OCI-LY1 (cell line): ENCODE data around the gene ZDHHC14.
"Not testable (repeated sequence)": the region's sequence is repeated elsewhere in the genome, so short reads cannot be mapped to it uniquely, and the experiment has no call there.

Experiments used
- H2AFZ ChIP-seq: fragments of 200-600 bp; sonication (generic), shearing (Covaris generic); 2 replicates; pipeline ENCODE4 v1.6.0; 2014; ENCODE audit warnings: antibody characterized with exemption, mild to moderate bottlenecking, low read length
- H3F3A ChIP-seq: fragments of 200-600 bp; sonication (generic), shearing (Covaris generic); 2 replicates; pipeline ENCODE4 v1.6.0; 2014; ENCODE audit warnings: mild to moderate bottlenecking, antibody characterized with exemption, low read length, moderate library complexity; ENCODE audit not compliant: insufficient read depth
- H3K27ac ChIP-seq: fragments of 200-600 bp; sonication (generic); 2 replicates; pipeline ENCODE4 v1.5.1; 2014; ENCODE audit warnings: low read length, mixed run types, mild to moderate bottlenecking, low read depth; ENCODE audit not compliant: poor library complexity, severe bottlenecking
- H3K27me3 ChIP-seq: fragments of 200-600 bp; sonication (generic); 2 replicates; pipeline ENCODE4 v1.6.0; 2014; ENCODE audit warnings: antibody characterized with exemption, mild to moderate bottlenecking, low read length, moderate library complexity; ENCODE audit not compliant: insufficient read depth
- H3K36me3 ChIP-seq: fragments of 200-600 bp; sonication (generic); 2 replicates; pipeline ENCODE4 v1.6.1; 2014; ENCODE audit warnings: mild to moderate bottlenecking, antibody characterized with exemption, low read length, moderate library complexity, mixed read lengths; ENCODE audit not compliant: insufficient read depth
- H3K4me1 ChIP-seq: fragments of 200-600 bp; sonication (generic); 2 replicates; pipeline ENCODE4 v1.5.1; 2014; ENCODE audit warnings: mild to moderate bottlenecking, low read length, moderate library complexity; ENCODE audit not compliant: insufficient read depth, severe bottlenecking
- H3K4me2 ChIP-seq: fragments of 200-600 bp; sonication (generic), shearing (Covaris generic); 2 replicates; pipeline ENCODE4 v1.6.1; 2014; ENCODE audit warnings: low read length
- H3K4me3 ChIP-seq: fragments of 200-600 bp; sonication (generic); 2 replicates; pipeline ENCODE4 v1.5.1; 2014; ENCODE audit warnings: low read length, low read depth, mild to moderate bottlenecking, mixed read lengths; ENCODE audit not compliant: poor library complexity, severe bottlenecking
- H3K79me2 ChIP-seq: fragments of 200-600 bp; shearing (Covaris generic); 2 replicates; pipeline ENCODE4 v1.6.1; 2016; ENCODE audit warnings: mixed run types, low read length, mixed read lengths; ENCODE audit not compliant: insufficient read depth
- H3K9ac ChIP-seq: fragments of 200-600 bp; sonication (generic), shearing (Covaris generic); 2 replicates; pipeline ENCODE4 v1.6.1; 2014; ENCODE audit warnings: mild to moderate bottlenecking, low read length, mixed read lengths
- H3K9me2 ChIP-seq: fragments of 200-600 bp; sonication (generic), shearing (Covaris generic); 2 replicates; pipeline ENCODE4 v1.6.1; 2014; ENCODE audit warnings: low read depth, mild to moderate bottlenecking, low read length, mixed read lengths
- H3K9me3 ChIP-seq: fragments of 200-600 bp; shearing (Covaris generic); 2 replicates; pipeline ENCODE4 v1.6.1; 2014; ENCODE audit warnings: low read length, mixed read lengths
- H4K20me1 ChIP-seq: fragments of 200-600 bp; sonication (generic), shearing (Covaris generic); 2 replicates; pipeline ENCODE4 v1.6.0; 2016; ENCODE audit warnings: mild to moderate bottlenecking, low read length; ENCODE audit not compliant: insufficient read depth
- EZH2 ChIP-seq: fragments of 200-600 bp; sonication (generic), shearing (Covaris generic); IDR thresholded peaks from 2 replicates; pipeline ENCODE4 v1.8.0; 2017; ENCODE audit warnings: borderline replicate concordance, mixed run types, mild to moderate bottlenecking, antibody characterized with exemption, low read length, moderate library complexity, mixed read lengths
- TF ChIP-seq, protein P1 (sequence below): fragments of 200-600 bp; sonication (generic), shearing (Covaris generic); IDR thresholded peaks from 2 replicates; pipeline ENCODE4 v1.5.1; 2017; ENCODE audit warnings: mild to moderate bottlenecking, antibody characterized with exemption, low read length, moderate library complexity, mixed read lengths

Gene ZDHHC14

DNA sequence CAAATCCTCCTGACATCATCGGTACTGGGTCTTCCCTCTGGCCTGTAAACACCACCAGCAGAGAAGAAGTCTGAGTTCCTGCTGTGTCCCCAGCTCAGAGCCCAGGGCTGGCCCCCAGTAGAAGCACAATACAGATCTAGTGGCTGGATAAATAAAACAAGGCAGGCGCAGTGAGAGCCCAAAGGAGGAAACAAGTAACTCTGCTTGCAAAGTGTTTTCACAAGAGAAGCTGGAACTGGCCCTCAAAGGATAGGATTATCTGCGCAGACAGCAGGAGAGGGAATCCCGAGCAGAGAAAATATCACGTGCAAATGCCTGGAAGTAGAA is 205.1 kb downstream of the ZDHHC14 start:
- Histone ChIP-seq H3K27ac (no peak overlapping the region), H4K20me1 (no peaks in the 10 kb centered on the region), H3K27me3 (no peaks in the 10 kb centered on the region), H3K9ac (no peak overlapping the region), H3F3A (no peaks in the 10 kb centered on the region), H2AFZ (no peak overlapping the region), H3K36me3 (no peaks in the 10 kb centered on the region), H3K9me2 (no peaks in the 10 kb centered on the region), H3K4me2 (no peak overlapping the region), H3K4me3 (no peak overlapping the region), H3K79me2 (no peaks in the 10 kb centered on the region), H3K9me3 (no peaks in the 10 kb centered on the region), H3K4me1 (no peaks in the 10 kb centered on the region)
- TF ChIP-seq, protein P1, sequence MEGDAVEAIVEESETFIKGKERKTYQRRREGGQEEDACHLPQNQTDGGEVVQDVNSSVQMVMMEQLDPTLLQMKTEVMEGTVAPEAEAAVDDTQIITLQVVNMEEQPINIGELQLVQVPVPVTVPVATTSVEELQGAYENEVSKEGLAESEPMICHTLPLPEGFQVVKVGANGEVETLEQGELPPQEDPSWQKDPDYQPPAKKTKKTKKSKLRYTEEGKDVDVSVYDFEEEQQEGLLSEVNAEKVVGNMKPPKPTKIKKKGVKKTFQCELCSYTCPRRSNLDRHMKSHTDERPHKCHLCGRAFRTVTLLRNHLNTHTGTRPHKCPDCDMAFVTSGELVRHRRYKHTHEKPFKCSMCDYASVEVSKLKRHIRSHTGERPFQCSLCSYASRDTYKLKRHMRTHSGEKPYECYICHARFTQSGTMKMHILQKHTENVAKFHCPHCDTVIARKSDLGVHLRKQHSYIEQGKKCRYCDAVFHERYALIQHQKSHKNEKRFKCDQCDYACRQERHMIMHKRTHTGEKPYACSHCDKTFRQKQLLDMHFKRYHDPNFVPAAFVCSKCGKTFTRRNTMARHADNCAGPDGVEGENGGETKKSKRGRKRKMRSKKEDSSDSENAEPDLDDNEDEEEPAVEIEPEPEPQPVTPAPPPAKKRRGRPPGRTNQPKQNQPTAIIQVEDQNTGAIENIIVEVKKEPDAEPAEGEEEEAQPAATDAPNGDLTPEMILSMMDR, result no peak
- TF ChIP-seq EZH2, result no peak

DNA sequence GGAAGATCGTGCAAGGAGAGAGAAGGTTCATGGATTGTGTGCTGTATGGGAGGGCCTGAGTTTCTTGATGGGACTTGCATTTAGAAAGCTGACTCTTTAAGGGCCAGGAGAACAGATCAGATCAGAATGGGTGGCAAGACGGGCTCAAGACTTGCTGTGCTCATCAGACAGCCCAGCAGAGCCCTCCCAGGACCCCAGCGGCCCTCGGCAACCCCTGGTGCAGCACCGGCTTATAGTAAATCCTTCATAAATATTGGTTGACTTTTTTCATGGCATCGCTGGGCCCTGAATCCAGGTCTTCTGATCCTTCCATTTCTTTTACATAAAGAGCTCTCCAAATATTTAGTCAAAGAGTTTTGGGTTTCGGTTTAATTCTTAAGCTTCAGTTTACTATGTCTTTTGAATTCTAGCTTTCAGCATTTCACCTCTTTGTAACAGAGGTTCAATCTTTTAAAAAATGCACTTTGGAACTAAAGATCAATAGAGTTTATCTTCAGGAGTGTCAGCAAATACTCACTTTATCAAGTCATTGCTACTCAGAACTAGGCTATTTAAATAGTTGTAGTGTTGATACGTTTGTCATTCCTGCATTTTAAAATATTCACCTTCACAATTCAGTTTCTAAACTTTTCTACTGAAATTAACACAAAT is 205.6 kb downstream of the ZDHHC14 start:
- Histone ChIP-seq H3K27ac (no peak overlapping the region), H3K27me3 (no peaks in the 10 kb centered on the region), H3K36me3 (no peaks in the 10 kb centered on the region), H3K9me2 (no peaks in the 10 kb centered on the region), H3K4me1 (no peaks in the 10 kb centered on the region), H3K9me3 (no peaks in the 10 kb centered on the region), H3K4me3 (no peak overlapping the region), H4K20me1 (no peaks in the 10 kb centered on the region), H3K4me2 (no peak overlapping the region), H3K79me2 (no peaks in the 10 kb centered on the region), H3F3A (no peaks in the 10 kb centered on the region), H3K9ac (no peak overlapping the region), H2AFZ (no peak overlapping the region)
- TF ChIP-seq EZH2, result no peak
- TF ChIP-seq, protein P1, result no peak

DNA sequence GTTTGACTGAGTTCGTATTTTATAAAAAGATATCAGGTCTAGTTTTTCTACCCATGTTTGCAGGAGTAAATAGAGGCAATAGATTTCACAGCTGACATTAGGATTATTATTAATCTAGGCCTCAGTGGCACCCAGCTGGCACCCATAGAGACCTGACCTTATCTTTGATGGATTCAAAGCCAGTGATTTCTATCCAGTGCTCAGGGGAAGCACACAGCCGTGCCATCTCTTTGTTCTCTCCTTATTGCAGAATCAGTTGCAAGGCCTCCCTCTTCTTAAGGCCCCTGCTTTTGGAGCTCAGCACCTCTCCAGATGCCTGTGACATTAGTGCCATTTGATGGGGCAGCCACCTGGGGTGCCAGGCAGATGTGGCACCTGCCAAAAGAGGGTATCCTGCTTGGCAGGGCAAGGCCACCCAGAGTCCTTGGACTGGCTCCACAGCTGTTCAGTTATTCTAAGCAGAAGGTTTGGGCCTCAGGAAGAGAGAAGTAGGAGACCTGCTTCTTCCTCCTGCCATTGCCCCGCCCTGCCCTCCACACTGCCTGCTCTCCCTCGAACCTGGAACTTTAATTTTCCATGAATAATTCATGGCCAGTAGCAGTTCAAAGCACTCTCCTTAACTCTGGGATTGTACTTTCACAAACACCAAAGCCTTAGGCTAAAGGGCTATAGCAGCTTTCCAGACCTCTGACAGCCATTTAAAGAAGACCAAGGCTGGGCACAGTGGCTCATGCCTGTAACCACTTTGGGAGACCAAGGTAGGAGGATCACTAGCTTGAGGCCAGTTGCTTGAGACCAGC is 206.3 kb downstream of the ZDHHC14 start:
- H3K4me3 ChIP-seq, result no peak overlapping the region
- H3K27ac ChIP-seq, result no peak overlapping the region
- no peaks in the 10 kb centered on the region for H3K27me3 ChIP-seq
- no peaks in the 10 kb centered on the region for H3K79me2 ChIP-seq
- H3K36me3 ChIP-seq, result no peaks in the 10 kb centered on the region
- no peaks in the 10 kb centered on the region for H3K9me2 ChIP-seq
- TF ChIP-seq, protein P1, result no peak
- no peak for TF ChIP-seq EZH2
- no peak overlapping the region for H3K4me2 ChIP-seq
- H4K20me1 ChIP-seq, result no peaks in the 10 kb centered on the region
- H3K9me3 ChIP-seq, result no peaks in the 10 kb centered on the region
- H2AFZ ChIP-seq, result no peak overlapping the region
- H3K4me1 ChIP-seq, result no peaks in the 10 kb centered on the region
- H3F3A ChIP-seq, result no peaks in the 10 kb centered on the region
- no peak overlapping the region for H3K9ac ChIP-seq

DNA sequence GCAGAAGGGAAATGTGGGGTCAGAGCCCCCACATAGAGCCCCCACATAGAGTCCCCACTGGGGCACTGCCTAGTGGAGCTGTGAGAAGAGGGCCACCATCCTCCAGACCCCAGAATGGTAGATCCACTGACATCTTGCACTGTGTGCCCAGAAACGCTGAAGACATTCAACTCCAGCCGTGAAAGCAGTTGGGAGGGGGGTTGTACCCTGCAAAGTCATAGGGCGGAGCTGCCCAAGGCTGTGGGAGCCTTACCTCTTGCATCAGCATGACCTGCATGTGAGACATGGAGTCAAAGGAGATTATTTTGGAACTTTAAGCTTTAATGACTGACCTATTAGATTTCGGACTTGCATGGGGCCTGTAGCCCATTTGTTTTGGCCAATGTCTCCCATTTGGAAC is 209.7 kb downstream of the ZDHHC14 start:
- H3K4me3 ChIP-seq, H3K4me1 ChIP-seq, H3K27ac ChIP-seq, H3K9ac ChIP-seq, H3K9me3 ChIP-seq, H3K9me2 ChIP-seq, H3F3A ChIP-seq, H2AFZ ChIP-seq, H3K36me3 ChIP-seq, H3K27me3 ChIP-seq, H3K4me2 ChIP-seq, H3K79me2 ChIP-seq, H4K20me1 ChIP-seq: not testable (repeated sequence)
